GM18858 (cell line): ENCODE results near the gene RAPGEF2.

Source experiments
- ATAC-seq: cut with Tn5 transposase; IDR thresholded peaks from one replicate; pipeline ENCODE4 v1.9.1; 2021; ENCODE audit not compliant: unreplicated experiment

RAPGEF2 gene

DNA sequence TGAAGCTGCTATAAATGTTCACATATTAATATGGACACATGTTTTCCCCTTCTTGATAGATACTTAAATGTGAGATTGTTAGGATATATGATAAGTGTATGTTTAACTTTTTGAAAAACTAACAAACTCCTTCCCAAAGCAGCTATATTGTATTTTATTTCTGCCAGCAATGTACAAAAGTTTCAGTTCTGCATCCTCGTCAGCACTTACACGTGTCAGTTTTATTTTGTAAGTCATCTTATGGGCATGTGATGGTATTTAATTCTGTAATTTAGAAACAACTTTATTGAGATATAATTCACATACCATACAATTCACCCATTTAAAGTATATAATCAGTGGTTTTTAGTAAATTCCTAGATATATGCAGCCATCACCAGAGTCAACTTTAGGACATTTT, 31.6 kb downstream of the RAPGEF2 start:
- ATAC-seq, result no peak

DNA sequence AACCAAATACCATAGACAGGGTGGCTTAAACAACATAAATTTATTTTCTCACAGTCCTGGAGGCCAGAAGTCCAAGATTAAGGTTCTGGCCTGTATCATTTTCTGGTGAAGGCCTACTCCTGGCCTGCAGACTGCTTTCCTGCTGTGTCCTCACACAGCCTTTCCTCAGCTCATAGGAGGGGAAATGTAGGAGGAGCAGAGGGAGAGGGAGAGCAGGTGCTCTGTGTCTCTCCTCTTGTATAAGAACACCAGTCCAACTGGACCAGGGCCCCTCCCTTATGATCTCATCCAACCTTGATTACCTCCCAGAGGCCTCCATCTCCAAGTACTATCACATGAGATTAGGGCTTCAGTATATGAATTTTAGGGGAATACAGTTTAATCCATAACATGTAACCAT, 34.3 kb downstream of the RAPGEF2 start:
- no peak for ATAC-seq

DNA sequence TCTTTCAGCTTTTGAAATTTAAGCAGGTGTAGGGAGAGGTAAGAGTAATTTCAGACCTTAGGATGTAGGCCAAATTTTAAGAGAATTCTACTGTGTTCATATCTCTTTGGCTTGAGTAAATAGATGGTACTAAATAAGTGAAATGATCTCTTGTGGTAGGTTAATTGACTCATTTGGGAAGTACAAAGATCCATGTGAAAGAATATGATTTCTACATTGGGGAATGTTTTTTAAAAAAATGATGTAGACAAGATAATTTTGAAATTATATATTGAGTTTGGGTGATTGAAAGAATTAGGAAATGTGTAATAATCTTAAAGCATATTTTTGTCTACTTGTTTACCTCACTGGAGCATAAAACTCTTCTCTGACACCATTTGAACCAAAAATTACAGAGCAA, 35.6 kb downstream of the RAPGEF2 start:
- no peak for ATAC-seq

DNA sequence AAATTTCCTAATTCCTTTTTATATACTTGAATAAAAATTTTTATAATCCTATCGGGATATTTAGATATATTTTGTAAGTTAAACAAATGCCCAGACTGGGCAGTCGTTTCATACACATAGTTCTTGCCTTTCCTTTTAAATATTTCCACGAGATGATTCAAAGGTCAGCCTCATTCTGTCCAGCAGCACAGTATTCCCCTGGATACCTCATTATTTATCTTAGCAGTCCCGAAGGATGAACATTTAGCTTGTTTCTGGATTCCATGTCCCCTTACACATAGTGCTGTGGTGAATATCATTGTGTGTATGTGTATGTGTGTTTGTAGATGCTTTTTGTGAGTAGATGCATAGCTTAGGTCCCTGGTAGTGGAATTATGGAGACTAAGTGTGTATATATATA, 38.3 kb downstream of the RAPGEF2 start:
- ATAC-seq, result no peak

DNA sequence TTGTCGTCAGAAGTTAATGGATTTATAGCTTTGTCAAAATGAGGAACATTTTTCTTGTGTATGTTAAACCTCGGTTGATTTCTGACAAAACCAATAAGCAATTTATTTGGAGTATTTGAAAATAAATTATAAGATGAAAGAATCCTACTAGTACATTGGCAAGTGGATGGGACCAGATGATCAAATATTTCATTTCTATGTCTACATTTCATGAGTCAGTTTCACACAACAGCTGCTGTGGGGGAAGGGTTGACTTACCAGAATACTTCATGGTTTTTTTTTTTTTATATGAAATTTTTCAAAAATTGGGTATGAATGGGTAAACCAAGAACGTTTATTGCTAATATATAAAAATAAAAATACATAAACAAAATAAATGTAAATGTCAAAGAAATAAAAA, 39.4 kb downstream of the RAPGEF2 start:
- no peak for ATAC-seq

DNA sequence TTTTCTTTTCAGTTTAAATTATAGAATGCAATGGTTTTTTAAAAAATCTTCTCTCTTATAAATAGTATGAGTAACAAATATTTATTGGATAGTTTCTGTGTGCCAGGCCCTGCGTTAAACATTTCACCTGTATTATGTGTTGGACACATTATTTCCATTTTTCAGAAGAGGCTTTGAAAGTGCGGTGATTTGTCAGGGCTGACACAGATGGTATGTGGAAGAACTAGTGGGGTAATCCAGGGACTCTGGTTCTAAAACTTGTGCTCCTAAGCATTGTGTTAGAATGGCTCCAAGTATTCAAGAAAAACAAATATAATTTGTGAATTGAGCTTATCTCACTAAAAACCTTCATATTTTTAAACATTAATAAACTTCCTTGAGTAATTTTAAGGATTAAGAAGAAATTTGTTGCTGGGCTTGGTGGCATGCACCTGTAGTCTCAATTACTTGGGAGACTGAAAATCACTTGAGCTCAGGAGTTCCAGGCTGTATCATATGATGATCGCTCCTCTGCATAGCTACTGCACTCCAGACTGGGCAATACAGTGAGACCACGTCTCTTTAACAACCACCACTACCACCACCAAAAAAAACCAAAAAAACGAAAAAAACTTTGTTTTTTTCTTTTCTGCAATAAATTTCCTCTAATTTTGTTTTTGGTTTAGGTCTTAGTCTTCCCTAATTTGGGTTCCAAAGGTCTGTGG, 40.0 kb downstream of the RAPGEF2 start:
- no peak for ATAC-seq

DNA sequence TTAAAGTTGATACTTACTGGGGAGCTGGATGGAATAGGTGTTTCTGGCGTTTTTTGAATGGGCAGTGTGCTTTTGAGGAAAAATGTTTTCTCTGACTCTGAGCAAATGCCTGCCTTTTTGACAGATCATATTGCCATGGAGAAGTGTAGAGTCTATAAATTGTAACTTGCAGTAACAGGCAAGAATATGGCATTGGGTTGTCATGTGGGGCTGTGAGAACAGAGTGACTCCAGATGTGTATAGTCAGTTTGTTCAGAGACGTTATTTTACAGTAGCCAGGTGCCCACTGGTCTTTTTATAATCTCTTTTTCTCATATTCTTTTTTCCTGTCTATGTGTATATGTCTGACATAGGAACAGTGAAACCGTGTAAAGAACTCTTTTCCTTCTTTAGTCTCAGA, 40.8 kb downstream of the RAPGEF2 start:
- ATAC-seq, result no peak

DNA sequence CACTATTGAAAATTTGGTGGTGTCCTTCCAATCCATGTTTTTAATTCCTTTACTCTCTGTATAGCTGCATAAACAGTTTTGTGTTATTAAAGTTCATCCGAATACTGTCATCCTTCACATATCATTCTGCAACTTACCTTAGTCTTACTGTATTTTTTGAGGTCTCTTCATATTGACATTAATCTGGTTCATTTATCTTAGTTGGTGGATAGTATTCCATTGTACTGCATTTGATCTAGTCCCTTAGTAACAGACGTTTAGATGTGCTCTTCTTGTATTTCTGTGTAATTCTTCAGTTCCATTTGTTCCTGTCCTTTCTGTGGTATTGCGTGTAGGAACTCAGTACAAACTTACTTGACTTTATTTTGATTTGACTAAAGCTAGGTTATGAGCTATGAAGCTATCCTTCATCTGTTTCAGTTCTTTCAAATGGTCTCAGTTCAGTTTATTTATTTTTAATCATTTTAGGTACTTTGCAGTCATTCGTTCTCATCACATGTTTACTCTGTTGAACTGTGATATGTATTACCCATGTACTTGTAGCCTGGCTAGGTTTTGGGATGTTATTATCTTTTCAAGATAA, 41.3 kb downstream of the RAPGEF2 start:
- peak; percentile 58 for ATAC-seq

DNA sequence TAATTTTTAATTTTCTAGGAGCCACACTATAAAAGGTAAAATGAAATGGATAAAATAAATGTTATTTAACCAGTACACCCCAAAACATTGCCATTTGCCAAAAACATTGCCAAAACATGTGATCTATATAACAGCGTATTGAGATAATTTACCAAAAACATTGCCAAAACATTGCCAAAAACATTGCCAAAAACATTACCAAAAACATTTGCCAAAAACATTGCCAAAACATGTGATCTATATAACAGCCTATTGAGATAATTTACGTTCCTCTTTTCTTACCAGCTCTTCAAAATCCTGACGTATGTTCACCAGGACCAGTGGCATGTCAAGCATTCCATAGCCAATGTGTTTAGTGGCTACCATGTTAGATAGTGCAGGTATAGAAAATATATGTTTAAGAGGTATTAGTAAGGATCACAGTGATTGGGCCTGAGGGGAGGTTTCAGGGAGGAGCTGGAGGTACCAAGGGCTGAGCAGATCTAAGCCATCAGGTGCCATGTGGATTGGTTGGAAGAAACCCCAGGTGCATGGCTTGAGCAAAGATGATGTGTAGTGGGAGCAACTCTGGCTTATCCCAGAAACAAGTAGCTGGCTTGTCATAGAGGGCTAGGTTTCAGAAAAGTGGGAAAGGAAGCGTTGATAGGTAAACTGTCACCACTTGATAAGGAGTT, 42.6 kb downstream of the RAPGEF2 start:
- no peak for ATAC-seq

DNA sequence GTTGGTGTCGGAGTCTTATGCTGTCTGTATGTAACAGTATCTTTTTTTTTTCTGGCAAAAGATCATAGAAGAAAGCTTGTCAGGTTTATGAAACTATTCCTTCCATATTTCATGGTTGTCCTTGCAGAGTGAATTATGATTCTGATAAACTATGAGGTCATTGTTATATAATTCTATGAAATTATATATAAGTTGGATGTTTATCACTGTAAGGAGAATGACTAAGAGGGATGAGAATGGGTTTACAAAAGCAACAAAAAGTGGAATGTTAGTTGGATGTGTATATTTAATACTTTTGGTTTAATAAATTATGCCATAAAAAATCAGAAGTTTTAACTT, 43.1 kb downstream of the RAPGEF2 start:
- no peak for ATAC-seq

DNA sequence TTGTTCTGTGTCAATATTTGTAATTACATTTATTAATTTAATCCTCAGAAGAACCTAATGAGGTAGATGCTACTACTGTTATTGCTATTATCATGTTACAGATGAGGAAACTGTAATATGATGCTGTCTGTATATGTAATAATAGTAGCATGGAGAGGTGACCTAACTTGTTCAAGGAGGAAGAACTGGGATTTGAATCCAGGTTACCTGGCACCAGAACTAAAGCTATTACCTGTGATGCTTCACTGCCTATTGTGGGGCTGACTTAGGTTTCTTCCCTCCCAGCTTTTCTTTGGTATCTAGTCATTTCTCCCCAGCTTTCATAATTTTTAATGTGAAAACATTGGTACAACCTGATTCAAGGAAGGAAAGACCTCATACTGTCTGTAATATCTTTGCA, 43.6 kb downstream of the RAPGEF2 start:
- ATAC-seq, result no peak

DNA sequence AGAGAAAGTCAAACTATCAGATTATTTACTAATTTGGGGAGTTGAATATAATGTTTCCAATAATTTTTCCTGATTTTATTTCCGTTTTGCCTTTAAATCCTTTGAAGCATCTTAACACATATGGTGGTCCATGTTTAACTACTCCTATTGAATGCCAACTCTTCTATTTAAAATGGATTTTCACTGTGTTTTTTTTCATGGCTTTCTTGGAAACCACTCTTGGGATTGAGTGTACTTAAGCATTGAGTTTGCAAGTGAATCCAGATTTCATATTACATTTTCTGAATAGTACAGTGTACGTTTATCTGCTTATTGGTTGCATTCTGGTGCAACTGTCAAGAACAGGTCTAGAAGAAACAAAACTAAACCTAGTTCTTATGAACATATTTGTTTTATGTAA, 45.6 kb downstream of the RAPGEF2 start:
- no peak for ATAC-seq

DNA sequence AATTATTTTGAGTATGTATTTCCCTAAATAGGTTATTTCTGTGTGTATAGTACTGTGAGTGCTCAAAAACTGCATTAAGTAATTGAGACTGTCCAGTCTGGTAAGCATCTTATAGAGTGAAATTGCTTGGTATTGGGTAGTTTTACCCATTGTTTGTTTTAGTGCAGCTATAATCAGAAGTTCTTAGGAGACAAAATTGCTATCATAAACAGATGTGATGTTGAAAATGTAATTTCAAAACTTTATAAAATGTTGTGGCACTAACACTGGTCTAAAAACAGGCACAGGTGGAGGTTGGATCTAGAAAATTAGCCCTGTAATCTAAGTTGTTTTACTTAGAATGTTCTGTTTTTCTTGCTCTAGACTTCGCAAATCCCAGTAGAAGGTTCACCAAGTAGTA, 46.8 kb downstream of the RAPGEF2 start:
- ATAC-seq, result no peak

DNA sequence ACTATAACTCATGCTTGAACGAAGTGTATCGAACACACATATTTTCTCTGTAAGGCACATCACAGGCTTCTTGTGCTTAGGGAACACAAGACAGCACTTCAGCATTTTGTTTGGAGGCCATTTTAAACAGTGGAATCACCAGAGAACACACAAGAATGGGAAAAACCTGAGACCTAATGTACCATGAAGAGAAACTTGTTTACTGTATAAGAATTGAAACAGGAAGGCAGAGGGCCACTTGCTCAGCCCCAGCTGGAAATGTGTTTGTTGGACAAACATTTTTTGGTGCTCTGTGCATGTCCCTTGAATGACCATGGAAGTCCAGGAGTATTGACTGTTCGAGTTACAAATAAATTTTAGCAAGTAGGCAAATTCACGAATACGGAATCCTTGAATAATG, 47.5 kb downstream of the RAPGEF2 start:
- no peak for ATAC-seq

DNA sequence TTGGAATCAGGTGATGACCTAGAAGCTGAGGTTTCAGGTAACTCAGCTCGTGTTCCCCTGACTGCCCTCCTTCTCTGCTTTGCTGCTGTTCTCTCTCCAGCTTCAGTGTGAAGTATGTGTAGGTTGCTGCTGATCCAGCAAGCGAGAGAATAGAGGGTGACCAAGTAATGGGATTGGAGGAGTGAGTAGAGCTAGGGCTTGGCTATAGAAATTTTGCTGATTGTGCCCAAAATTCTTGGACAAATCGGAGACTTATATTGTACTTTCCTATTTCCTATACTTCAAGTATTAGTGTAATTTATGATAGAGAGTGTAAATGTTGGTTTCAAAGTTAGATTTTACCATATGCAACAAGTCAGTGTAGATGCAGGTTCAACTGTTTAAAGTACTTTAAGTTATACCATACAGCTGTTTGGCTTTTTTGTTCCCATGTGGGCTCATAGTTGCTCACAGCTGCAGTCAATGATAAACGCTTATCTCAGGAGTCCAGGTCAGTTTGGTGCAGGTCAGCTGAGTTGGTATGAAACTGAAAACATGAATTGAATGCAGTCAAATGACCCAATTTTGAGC, 48.0 kb downstream of the RAPGEF2 start:
- ATAC-seq, result no peak

DNA sequence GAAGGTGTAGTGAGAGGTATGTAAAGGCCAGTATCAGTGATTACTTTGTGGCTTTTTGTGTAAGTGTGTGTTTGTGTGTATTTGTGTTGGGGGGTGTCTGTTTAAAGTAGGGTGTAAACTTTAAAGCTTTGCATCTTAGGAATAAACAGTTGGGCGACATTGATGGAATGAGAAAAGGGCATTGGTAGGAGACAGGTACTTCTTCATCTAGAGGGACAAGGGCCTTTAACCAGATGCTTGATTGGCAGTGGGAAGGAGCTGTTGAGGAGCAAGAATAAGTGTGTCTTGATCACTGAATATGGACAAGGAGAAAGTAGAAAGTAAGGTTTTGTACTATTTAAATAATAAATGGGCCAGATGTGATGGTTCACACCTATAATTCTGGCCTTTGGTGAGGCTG, 48.8 kb downstream of the RAPGEF2 start:
- no peak for ATAC-seq

DNA sequence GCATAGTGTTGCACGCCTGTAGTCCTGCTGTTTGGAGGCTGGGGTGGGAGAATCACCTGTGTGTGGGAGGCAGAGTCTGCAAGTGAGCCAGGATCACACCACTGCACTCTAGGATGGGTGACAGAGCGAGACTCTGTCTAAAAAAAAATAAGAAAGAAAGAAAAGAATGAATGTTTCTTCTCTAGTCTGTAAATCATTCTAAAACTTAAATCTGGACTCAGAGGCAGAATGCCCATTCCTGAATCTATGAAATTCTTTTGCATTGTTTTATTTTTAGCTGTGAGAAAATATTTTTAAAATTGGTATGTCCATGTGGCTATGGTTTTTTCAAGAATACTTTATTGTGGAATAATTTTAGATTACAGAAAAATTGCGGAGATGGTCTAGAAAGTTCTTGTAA, 49.3 kb downstream of the RAPGEF2 start:
- no peak for ATAC-seq

DNA sequence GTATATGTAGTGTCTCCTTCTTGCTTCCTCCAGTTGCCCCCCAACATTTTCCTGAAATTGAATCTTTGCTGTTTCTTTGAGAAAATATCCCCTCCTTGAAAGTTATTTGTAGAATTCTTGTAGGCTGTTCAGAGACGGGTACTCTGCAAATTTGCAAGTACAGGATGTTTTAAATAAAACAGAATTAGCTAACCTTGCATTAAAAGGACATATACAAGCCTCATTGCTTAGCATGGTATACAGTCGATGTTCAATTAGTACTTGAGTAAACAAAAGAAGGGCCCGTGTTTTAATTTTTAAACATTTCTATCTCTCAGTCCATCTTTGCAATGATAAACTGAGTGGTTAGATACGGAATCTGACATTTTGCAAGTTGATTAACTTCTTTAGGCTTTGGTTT, 50.8 kb downstream of the RAPGEF2 start:
- ATAC-seq, result no peak

DNA sequence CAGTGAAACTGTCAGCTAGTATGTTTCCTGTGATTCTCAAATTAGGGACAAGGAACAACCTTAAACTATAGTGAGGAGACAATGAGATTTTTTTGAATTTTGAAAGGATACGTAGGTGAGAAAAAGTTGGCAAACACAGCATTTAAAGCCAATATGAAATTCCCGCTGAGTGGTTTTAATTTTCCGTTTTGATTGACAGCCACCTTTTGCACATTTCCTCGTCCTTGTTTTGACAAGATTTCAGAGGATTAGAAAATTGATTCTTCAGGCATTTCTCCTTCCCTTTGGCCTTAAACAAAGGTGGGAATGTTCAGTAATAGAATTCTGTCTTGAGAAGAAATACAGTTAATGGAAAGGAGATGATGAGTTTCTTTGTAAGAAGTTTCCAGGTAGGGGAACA, 52.2 kb downstream of the RAPGEF2 start:
- no peak for ATAC-seq

DNA sequence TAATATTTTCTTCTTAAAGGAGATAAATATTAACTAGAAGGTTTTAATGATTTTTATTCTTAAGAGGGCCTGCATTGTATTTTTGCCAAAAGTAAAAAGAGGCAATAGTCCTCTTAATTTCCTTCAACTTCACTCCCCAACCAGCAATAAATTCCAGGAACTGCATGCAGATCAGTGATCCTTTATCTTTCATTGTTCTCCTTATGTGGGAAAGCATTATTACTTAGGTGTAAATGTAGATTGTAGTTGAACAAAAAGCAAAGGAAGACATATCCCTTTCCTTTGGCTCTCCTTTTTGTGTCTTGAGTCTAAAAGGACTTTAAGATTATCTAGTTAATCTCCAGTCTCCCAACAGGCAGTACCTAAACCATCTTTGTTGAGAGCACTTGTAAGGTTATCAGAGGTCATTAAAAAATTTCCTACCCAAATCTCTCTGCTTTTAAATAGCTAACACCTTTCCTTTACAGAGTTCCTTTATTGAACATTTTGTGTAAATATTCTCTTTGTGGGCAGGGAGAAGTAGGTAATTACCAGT, 55.3 kb downstream of the RAPGEF2 start:
- ATAC-seq, result no peak

DNA sequence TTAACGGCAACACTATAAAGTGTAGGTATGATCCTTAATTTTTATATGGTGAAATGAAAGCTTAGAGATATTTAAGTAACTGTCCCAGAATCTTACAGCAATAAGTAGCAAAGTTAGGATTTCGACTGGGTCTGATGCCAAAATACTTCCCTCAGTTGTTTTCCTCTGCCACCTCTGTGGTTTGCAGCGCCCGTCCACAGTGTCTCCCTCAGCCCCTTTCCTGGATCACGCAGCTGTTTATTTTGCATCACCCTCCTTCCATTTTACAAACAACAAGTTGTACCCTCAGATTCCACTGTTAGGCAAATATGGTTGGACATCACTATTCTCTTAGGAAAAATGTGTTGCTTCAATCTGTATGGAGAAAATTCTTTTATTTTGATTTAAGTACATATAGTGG, 56.1 kb downstream of the RAPGEF2 start:
- ATAC-seq, result no peak

DNA sequence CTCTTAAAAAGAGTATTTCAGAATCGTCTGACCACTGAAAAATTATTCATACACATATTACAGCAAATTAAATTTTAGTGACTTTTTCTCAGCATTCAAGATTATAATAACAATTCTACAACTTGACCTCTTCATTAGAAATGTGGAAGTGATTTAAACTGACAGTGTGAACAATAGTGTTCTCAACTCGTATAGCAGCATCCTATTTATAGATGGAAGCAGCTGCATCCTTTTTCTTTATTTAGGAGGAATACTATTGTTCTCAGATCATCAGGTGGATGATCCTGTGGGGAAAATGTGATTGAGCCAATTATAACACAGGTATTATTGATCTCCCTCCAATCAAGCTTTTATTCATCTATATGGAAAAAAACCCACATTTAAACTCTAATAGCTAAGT, 56.7 kb downstream of the RAPGEF2 start:
- ATAC-seq, result no peak
